GM12865 (cell line): Measurements from ENCODE around the gene MYL6.

Experiments
- DNase-seq: peaks from one replicate; pipeline ENCODE4 v3.0.0; 2010; ENCODE audit warnings: low read depth
- H3K4me3 ChIP-seq: 2 replicates; pipeline ENCODE4 v1.5.1; 2011; ENCODE audit warnings: mild to moderate bottlenecking, low read depth, low read length, control low read depth
- CTCF ChIP-seq: IDR thresholded peaks from 2 replicates; pipeline ENCODE4 v1.5.1; 2011; ENCODE audit warnings: low read length, control low read depth, low read depth, inconsistent platforms; ENCODE audit not compliant: insufficient read depth; ENCODE audit errors: missing control alignments

MYL6 gene

GRCh38 chr12:56162468-56163290 lies 4.5 kb downstream of the MYL6 start:
- H3K4me3 ChIP-seq, result no peak overlapping the region
- TF ChIP-seq CTCF, result no peak
- DNase-seq, result no peak

- DNase-seq, result no peak
- H3K4me3 ChIP-seq, result no peak overlapping the region
- TF ChIP-seq CTCF, result no peak
These were observed 5.6 kb downstream of the MYL6 start for GRCh38 chr12:56163533-56164344.

- no peak for DNase-seq
- TF ChIP-seq CTCF, result no peak
- no peak overlapping the region for H3K4me3 ChIP-seq
These were observed 6.2 kb downstream of the MYL6 start for GRCh38 chr12:56164345-56164729.

- no peak for TF ChIP-seq CTCF
- no peak for DNase-seq
- no peak overlapping the region for H3K4me3 ChIP-seq
These were observed 7.2 kb downstream of the MYL6 start for GRCh38 chr12:56165369-56165768.

- H3K4me3 ChIP-seq, result no peak overlapping the region
- DNase-seq, result no peak
- no peak for TF ChIP-seq CTCF
These were observed 11.1 kb downstream of the MYL6 start for GRCh38 chr12:56169229-56169759.

- TF ChIP-seq CTCF, result no peak
- no peak overlapping the region for H3K4me3 ChIP-seq
- DNase-seq, result no peak
These were observed 14.7 kb downstream of the MYL6 start for GRCh38 chr12:56172839-56173238.
